Activated T-cell treated with anti-CD3 and anti-CD28 coated beads, Interleukin-2, amount 50 U/mL, for 24 hours (primary cell): Measurements from ENCODE around the gene COMMD9.
"Not testable (repeated sequence)": the region's sequence is repeated elsewhere in the genome, so short reads cannot be mapped to it uniquely, and the experiment has no call there.

ENCODE experiments used
- DNase-seq: peaks from one replicate; pipeline ENCODE4 v3.0.0-alpha.2; 2020
- H3K27ac Mint-ChIP-seq: 2 replicates; pipeline ENCODE4 v1.8.0; 2020; ENCODE audit warnings: mild to moderate bottlenecking, mixed read lengths
- H3K27me3 Mint-ChIP-seq: 2 replicates; pipeline ENCODE4 v1.8.0; 2020; ENCODE audit warnings: mixed read lengths
- H3K36me3 Mint-ChIP-seq: 2 replicates; pipeline ENCODE4 v1.8.0; 2020; ENCODE audit warnings: low read depth, mixed read lengths
- H3K4me1 Mint-ChIP-seq: 2 replicates; pipeline ENCODE4 v1.8.0; 2020; ENCODE audit warnings: low read depth, mixed read lengths
- H3K4me3 Mint-ChIP-seq: 2 replicates; pipeline ENCODE4 v1.8.0; 2020; ENCODE audit warnings: mild to moderate bottlenecking, moderate library complexity, mixed read lengths
- H3K9me3 Mint-ChIP-seq: 2 replicates; pipeline ENCODE4 v1.8.0; 2020; ENCODE audit warnings: mixed read lengths

COMMD9 gene

GRCh38 chr11:36289226-36289852, at the start of gene COMMD9:
COMMD9 (minus strand) TSS chr11:36289424; CDS start chr11:36289412, 12 bp downstream.
- peaks cover 42% of the 10 kb centered on the region for H3K4me1 Mint-ChIP-seq
- peak within 1 kb of the TSS; percentile 93 for H3K4me3 Mint-ChIP-seq
- H3K36me3 Mint-ChIP-seq: peaks cover 8% of the 10 kb centered on the region

GRCh38 chr11:36333897-36334296, 44.7 kb upstream of the COMMD9 start:
- no peak overlapping the region for H3K27ac Mint-ChIP-seq
- H3K36me3 Mint-ChIP-seq: no peaks in the 10 kb centered on the region
- peaks cover 7% of the 10 kb centered on the region for H3K9me3 Mint-ChIP-seq
- H3K27me3 Mint-ChIP-seq: peaks cover 5% of the 10 kb centered on the region
- peaks cover 14% of the 10 kb centered on the region for H3K4me1 Mint-ChIP-seq
- no peak for DNase-seq
- no peak overlapping the region for H3K4me3 Mint-ChIP-seq

More at GRCh38 chr11:36289226-36289852, at the start of gene COMMD9:
- peak; percentile 92 for DNase-seq
- H3K9me3 Mint-ChIP-seq: no peaks in the 10 kb centered on the region
- H3K27me3 Mint-ChIP-seq: peaks cover 2% of the 10 kb centered on the region
- peak within 1 kb of the TSS; percentile 94 for H3K27ac Mint-ChIP-seq

GRCh38 chr11:36333468-36333867, 44.2 kb upstream of the COMMD9 start:
- H3K4me3 Mint-ChIP-seq: no peak overlapping the region
- H3K27ac Mint-ChIP-seq: no peak overlapping the region
- no peak for DNase-seq
- no peaks in the 10 kb centered on the region for H3K36me3 Mint-ChIP-seq
- H3K27me3 Mint-ChIP-seq: peaks cover 2% of the 10 kb centered on the region
- peaks cover 16% of the 10 kb centered on the region for H3K4me1 Mint-ChIP-seq
- peaks cover 7% of the 10 kb centered on the region for H3K9me3 Mint-ChIP-seq

GRCh38 chr11:36330411-36330810, 41.2 kb upstream of the COMMD9 start:
- H3K36me3 Mint-ChIP-seq: no peaks in the 10 kb centered on the region
- H3K4me1 Mint-ChIP-seq: peaks cover 18% of the 10 kb centered on the region
- H3K4me3 Mint-ChIP-seq: no peak overlapping the region
- peaks cover 7% of the 10 kb centered on the region for H3K9me3 Mint-ChIP-seq
- no peak for DNase-seq
- H3K27ac Mint-ChIP-seq: no peak overlapping the region
- peaks cover 10% of the 10 kb centered on the region for H3K27me3 Mint-ChIP-seq

GRCh38 chr11:36328966-36329673, 39.9 kb upstream of the COMMD9 start:
- Mint-ChIP-seq H3K4me3 (no peak overlapping the region), H3K36me3 (no peaks in the 10 kb centered on the region), H3K4me1 (peaks cover 18% of the 10 kb centered on the region), H3K27ac (no peak overlapping the region), H3K9me3 (peaks cover 7% of the 10 kb centered on the region), H3K27me3 (peaks cover 14% of the 10 kb centered on the region)
- no peak for DNase-seq

- peaks cover 11% of the 10 kb centered on the region for H3K27me3 Mint-ChIP-seq
- no peak for DNase-seq
- H3K4me1 Mint-ChIP-seq: peaks cover 10% of the 10 kb centered on the region
- no peaks in the 10 kb centered on the region for H3K9me3 Mint-ChIP-seq
- H3K36me3 Mint-ChIP-seq: no peaks in the 10 kb centered on the region
- H3K4me3 Mint-ChIP-seq: no peak overlapping the region
- H3K27ac Mint-ChIP-seq: no peak overlapping the region
These were observed 37.5 kb upstream of the COMMD9 start for GRCh38 chr11:36326524-36327419.

- H3K36me3 Mint-ChIP-seq, H3K27ac Mint-ChIP-seq, DNase-seq, H3K4me3 Mint-ChIP-seq, H3K9me3 Mint-ChIP-seq: not testable (repeated sequence)
- H3K27me3 Mint-ChIP-seq: peaks cover 11% of the 10 kb centered on the region
- H3K4me1 Mint-ChIP-seq: peaks cover 10% of the 10 kb centered on the region
These were observed 36.2 kb upstream of the COMMD9 start for GRCh38 chr11:36325403-36325802.

- H3K4me1 Mint-ChIP-seq, H3K36me3 Mint-ChIP-seq, H3K4me3 Mint-ChIP-seq, DNase-seq, H3K27ac Mint-ChIP-seq, H3K9me3 Mint-ChIP-seq: not testable (repeated sequence)
- H3K27me3 Mint-ChIP-seq: peaks cover 11% of the 10 kb centered on the region
These were observed 35.7 kb upstream of the COMMD9 start for GRCh38 chr11:36324956-36325355.

GRCh38 chr11:36317992-36318391, 28.8 kb upstream of the COMMD9 start:
- no peaks in the 10 kb centered on the region for H3K36me3 Mint-ChIP-seq
- DNase-seq: no peak
- H3K9me3 Mint-ChIP-seq: no peaks in the 10 kb centered on the region
- H3K27ac Mint-ChIP-seq: no peak overlapping the region
- peaks cover 28% of the 10 kb centered on the region for H3K27me3 Mint-ChIP-seq
- no peak overlapping the region for H3K4me3 Mint-ChIP-seq
- peaks cover 5% of the 10 kb centered on the region for H3K4me1 Mint-ChIP-seq

- DNase-seq: no peak
- Mint-ChIP-seq H3K27ac (no peak overlapping the region), H3K27me3 (peaks cover 33% of the 10 kb centered on the region), H3K36me3 (no peaks in the 10 kb centered on the region), H3K9me3 (no peaks in the 10 kb centered on the region), H3K4me3 (no peak overlapping the region), H3K4me1 (peaks cover 6% of the 10 kb centered on the region)
These were observed 26.8 kb upstream of the COMMD9 start for GRCh38 chr11:36316049-36316448.

- H3K27me3 Mint-ChIP-seq: peaks cover 41% of the 10 kb centered on the region
- DNase-seq: no peak
- no peaks in the 10 kb centered on the region for H3K36me3 Mint-ChIP-seq
- no peak overlapping the region for H3K4me3 Mint-ChIP-seq
- H3K27ac Mint-ChIP-seq: no peak overlapping the region
- H3K4me1 Mint-ChIP-seq: peaks cover 6% of the 10 kb centered on the region
- no peaks in the 10 kb centered on the region for H3K9me3 Mint-ChIP-seq
These were observed 25.2 kb upstream of the COMMD9 start for GRCh38 chr11:36314434-36314767.

GRCh38 chr11:36313750-36314433, 24.7 kb upstream of the COMMD9 start:
- Mint-ChIP-seq H3K4me1 (peaks cover 6% of the 10 kb centered on the region), H3K9me3 (no peaks in the 10 kb centered on the region), H3K27ac (no peak overlapping the region), H3K27me3 (peaks cover 46% of the 10 kb centered on the region), H3K36me3 (no peaks in the 10 kb centered on the region), H3K4me3 (no peak overlapping the region)
- DNase-seq: no peak

GRCh38 chr11:36312611-36313472, 23.6 kb upstream of the COMMD9 start:
- H3K4me3 Mint-ChIP-seq: no peak overlapping the region
- H3K36me3 Mint-ChIP-seq: no peaks in the 10 kb centered on the region
- peaks cover 6% of the 10 kb centered on the region for H3K4me1 Mint-ChIP-seq
- no peaks in the 10 kb centered on the region for H3K9me3 Mint-ChIP-seq
- H3K27me3 Mint-ChIP-seq: peaks cover 53% of the 10 kb centered on the region
- no peak overlapping the region for H3K27ac Mint-ChIP-seq
- DNase-seq: no peak
